GM10266 (cell line): ENCODE measurements around the gene DNASE1.

Experiments
- DNase-seq: peaks from one replicate; pipeline ENCODE4 v3.0.0; 2012; ENCODE audit errors: extremely low spot score
- TF ChIP-seq, protein P1 (sequence below): IDR thresholded peaks from 2 replicates; pipeline ENCODE4 v1.5.1; 2012; ENCODE audit warnings: mild to moderate bottlenecking, low read depth; ENCODE audit not compliant: control insufficient read depth, insufficient read depth; ENCODE audit errors: missing control alignments

Gene DNASE1

DNA sequence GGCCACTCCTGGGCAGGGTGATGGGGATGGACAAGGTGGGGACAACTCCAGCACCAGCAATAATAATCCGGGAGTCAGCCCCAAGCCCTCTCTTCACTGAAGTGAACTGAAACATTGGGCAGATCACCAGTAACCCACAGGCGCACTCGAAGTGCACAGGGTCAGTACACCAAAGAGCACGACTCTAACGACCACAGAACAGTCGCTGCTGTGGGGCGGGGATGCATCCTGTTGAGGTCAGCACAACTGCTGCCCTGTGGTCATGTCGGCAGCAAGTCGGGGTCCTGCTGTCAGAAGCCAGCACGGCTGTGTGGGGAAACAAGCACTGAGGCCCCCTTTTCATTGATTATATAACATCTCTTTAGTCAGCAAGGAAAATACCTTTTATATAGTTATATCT, 14.6 kb downstream of the DNASE1 start:
- no peak for DNase-seq
- TF ChIP-seq, protein P1, sequence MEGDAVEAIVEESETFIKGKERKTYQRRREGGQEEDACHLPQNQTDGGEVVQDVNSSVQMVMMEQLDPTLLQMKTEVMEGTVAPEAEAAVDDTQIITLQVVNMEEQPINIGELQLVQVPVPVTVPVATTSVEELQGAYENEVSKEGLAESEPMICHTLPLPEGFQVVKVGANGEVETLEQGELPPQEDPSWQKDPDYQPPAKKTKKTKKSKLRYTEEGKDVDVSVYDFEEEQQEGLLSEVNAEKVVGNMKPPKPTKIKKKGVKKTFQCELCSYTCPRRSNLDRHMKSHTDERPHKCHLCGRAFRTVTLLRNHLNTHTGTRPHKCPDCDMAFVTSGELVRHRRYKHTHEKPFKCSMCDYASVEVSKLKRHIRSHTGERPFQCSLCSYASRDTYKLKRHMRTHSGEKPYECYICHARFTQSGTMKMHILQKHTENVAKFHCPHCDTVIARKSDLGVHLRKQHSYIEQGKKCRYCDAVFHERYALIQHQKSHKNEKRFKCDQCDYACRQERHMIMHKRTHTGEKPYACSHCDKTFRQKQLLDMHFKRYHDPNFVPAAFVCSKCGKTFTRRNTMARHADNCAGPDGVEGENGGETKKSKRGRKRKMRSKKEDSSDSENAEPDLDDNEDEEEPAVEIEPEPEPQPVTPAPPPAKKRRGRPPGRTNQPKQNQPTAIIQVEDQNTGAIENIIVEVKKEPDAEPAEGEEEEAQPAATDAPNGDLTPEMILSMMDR = no peak

DNA sequence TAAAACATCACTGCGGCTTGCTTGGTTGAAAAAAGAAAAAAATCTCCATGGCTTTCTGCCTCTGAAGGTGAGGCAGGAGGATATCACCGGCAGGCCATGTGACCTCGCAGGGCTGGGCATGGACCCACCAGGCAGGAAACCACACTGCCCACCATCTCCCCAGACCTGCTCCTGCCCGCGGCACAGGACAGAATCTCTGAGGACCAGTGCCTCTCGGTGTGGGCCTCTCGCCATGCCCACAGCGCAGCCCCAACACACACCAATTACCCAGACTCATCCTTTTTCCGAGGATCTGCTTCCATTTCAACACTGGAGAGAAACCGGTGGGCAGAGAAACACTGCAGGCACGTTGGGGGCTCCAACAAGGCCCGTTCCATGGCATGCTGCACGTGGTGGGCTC, 16.2 kb downstream of the DNASE1 start:
- DNase-seq = no peak
- TF ChIP-seq, protein P1 = no peak

DNA sequence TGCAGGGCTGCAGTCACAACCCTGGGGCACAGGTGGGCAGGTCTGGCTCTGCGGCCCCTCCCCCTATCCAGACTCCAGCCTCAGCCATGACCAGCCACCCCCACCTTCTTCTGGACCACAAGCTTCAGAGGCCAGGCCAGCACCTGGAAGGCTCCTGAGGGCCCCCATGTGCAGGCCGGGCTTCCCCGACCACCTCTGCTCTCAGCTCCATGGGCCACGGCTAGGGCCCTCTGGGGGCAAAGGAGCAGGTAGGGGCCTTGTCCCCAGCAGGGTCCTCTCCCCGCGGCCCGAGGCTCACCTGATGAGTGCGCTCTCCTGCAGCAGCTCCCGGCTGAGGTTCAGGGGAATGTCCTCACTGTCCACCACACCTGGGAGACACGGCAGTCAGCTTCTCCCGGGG, 16.9 kb downstream of the DNASE1 start:
- no peak for DNase-seq
- TF ChIP-seq, protein P1 = no peak

DNA sequence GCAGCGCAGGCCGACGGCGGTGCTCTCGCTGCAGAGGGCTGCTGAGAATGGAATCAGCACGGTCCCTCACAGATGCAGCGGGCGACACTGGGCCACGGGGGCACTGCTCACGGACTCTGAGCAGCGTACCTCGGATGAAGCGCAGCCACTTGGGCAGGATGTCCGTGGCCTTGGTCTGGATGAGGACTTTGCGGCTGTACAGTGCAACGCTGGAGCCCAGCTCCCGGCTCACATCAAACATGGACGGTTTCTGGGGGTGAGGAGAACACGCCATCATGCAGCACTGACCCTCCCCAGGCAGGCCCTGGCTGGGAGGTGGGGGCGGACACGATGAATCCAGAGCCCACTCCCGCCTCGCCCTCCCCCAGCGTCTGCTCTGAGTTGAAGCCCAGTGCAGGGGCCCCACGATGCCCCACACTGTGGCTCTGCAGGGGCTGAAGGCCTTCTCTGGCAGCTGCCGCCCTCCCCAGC, 18.1 kb downstream of the DNASE1 start:
- DNase-seq = no peak
- TF ChIP-seq, protein P1 = no peak

DNA sequence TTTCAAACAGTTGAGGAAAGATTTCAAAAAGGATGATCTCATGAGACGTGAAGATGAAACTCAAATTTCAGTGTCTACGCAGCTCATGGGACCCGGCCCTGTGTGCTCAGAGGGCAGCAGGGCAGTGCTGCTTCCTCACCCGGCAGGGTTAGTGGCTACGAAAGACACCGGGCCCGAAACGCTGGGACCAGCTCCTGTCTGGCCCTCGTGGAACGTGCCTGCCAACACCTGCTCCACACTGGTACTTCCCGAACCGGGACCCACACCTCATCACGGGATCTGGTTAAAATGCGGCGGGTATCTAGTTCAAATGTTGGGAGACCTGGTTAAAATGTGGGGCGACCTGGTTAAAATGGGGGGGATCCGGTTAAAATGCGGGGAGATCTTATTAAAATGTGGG, 18.7 kb downstream of the DNASE1 start:
- no peak for DNase-seq
- TF ChIP-seq, protein P1 = no peak

DNA sequence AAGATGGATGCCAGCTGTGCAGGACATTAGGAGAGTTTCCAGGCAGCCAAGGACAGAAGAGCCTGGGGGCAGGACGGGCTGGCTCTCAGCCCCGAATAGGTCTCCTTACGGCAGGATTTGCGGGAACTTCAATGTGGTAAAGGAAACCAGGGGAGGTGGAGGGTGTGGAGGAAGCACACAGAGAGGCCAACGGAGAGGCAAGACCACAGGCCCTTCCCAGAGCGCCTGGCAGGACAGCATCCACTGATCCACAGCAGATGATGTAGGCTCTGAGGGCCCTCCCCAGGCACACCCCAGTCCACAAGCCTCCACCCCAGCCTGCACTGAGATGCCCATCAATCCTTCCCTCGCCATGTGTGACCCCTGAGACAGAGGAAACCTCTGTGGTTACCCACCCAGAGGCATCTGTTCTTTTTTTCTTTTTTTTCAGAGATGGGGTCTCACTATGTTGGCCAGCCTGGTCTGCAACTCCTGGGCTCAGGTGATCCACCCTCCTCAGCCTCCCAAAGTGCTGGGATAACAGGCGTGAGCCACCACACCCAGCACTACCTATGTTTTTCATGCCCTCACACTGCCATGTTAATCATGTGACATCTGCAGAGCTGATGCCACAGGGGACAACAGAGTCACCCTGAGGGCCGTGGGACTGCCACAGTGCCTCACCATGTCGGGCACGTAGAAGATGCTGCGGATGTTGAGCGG, 19.3 kb downstream of the DNASE1 start:
- no peak for DNase-seq
- TF ChIP-seq, protein P1 = no peak

DNA sequence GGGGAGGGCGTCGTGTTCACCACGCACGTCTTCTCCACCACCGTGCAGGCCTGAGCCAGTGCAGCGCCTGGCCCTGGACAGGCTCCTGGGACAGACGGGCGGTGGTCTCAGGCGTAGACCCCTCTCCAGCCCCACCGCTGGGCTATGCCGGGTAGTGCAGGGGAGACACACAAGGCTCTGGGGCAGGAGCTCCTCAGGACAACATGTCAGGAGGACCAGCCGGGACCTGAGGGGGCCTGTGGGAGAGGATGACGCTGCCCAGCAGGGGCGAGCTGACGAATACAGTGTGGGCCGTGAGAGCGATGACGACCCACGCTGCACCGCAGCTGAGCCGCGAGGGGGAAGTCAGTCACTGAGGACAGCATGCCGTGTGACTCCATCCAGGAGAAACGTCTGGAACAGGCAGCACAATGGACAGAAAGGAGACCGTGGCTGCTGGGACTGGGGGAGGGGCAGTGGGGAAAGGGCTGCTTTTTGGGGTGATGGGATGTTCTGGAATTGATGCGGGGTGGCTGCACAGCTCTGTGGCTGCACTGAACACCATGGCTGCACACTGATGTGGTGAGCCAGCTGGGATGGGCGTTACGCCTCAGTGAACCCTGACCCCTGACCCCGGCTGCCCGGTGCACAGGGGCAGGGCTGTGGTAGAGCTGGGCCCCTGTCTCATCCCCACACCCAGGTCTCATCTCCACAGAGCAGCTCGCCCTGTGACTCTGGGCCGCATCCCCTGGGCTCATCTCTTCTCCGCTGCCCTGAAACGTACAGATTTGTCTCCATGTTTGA, 20.2 kb downstream of the DNASE1 start:
- TF ChIP-seq, protein P1 = no peak
- no peak for DNase-seq
